ENCODE measurements around the gene FUT9. TPM values are rescaled to one million over a fixed set of nuclear protein-coding genes. Genes with fewer than 3 reads are reported as not detected.

The FUT9 gene
- total RNA-seq, 1 experiment from 2014 or later = 3.5 TPM

- ATAC-seq (no peak), DNase-seq (ENCODE audit: low spot score) (no peak)
- H3K27ac Mint-ChIP-seq = no peak overlapping the region
- H3K4me3 Mint-ChIP-seq = no peak overlapping the region
- peaks cover 2% of the 10 kb centered on the region; the same call in 1 of the 2 replicates for H3K27me3 Mint-ChIP-seq (ENCODE audit: low read depth)
- peaks cover 11% of the 10 kb centered on the region for H3K36me3 Mint-ChIP-seq
- TF ChIP-seq CBFB (CRISPR knock-in tag; IDR thresholded peaks at IDR 0.05; ENCODE audit: low read depth) (no peak), FOXP4 (CRISPR knock-in tag; IDR thresholded peaks at IDR 0.05) (no peak), NR3C1 (CRISPR knock-in tag; conservative IDR thresholded peaks at IDR 0.05; ENCODE audit: low read depth) (no peak), PRRX2 (CRISPR knock-in tag; IDR thresholded peaks at IDR 0.05) (no peak), FOXJ3 (CRISPR knock-in tag; IDR thresholded peaks at IDR 0.05; ENCODE audit: borderline replicate concordance) (no peak), FOXK1 (CRISPR knock-in tag; IDR thresholded peaks at IDR 0.05) (no peak), JAZF1 (CRISPR knock-in tag; IDR thresholded peaks at IDR 0.05) (no peak), NFATC4 (CRISPR knock-in tag; IDR thresholded peaks at IDR 0.05) (no peak), TEAD1 (CRISPR knock-in tag; IDR thresholded peaks at IDR 0.05) (no peak)
- TF ChIP-seq, protein P1, sequence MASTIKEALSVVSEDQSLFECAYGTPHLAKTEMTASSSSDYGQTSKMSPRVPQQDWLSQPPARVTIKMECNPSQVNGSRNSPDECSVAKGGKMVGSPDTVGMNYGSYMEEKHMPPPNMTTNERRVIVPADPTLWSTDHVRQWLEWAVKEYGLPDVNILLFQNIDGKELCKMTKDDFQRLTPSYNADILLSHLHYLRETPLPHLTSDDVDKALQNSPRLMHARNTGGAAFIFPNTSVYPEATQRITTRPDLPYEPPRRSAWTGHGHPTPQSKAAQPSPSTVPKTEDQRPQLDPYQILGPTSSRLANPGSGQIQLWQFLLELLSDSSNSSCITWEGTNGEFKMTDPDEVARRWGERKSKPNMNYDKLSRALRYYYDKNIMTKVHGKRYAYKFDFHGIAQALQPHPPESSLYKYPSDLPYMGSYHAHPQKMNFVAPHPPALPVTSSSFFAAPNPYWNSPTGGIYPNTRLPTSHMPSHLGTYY (CRISPR knock-in tag; IDR thresholded peaks at IDR 0.05) = no peak
- peaks cover 10% of the 10 kb centered on the region; the same call in 1 of the 2 replicates for H3K9me3 Mint-ChIP-seq
- ChIA-PET CTCF (no interaction called here), POLR2A (no interaction called here)
- H3K4me1 Mint-ChIP-seq = peaks cover 32% of the 10 kb centered on the region
These were observed 136.4 kb downstream of the FUT9 start for GRCh38 chr6:96152114-96152708.

GRCh38 chr6:96153775-96154174 is 138.0 kb downstream of the FUT9 start:
- no peak overlapping the region for H3K27ac Mint-ChIP-seq
- H3K4me1 Mint-ChIP-seq = peaks cover 38% of the 10 kb centered on the region
- no peak for ATAC-seq
- TF ChIP-seq ETV6 (CRISPR knock-in tag; IDR thresholded peaks at IDR 0.05) = no peak
- TF ChIP-seq NR1H2 (CRISPR knock-in tag; IDR thresholded peaks at IDR 0.05) = no peak
- no peak for TF ChIP-seq ELF4 (CRISPR knock-in tag; IDR thresholded peaks at IDR 0.05; ENCODE audit: low read depth)
- no peak for TF ChIP-seq MAX (CRISPR knock-in tag; IDR thresholded peaks at IDR 0.05)
- no peak for TF ChIP-seq ZNF317 (CRISPR knock-in tag; IDR thresholded peaks at IDR 0.05; ENCODE audit: borderline replicate concordance, low read depth)
- TF ChIP-seq KAT7 (CRISPR knock-in tag; IDR thresholded peaks at IDR 0.05; ENCODE audit: borderline replicate concordance) = no peak
- TF ChIP-seq, protein P2, sequence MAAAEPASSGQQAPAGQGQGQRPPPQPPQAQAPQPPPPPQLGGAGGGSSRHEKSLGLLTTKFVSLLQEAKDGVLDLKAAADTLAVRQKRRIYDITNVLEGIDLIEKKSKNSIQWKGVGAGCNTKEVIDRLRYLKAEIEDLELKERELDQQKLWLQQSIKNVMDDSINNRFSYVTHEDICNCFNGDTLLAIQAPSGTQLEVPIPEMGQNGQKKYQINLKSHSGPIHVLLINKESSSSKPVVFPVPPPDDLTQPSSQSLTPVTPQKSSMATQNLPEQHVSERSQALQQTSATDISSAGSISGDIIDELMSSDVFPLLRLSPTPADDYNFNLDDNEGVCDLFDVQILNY (CRISPR knock-in tag; IDR thresholded peaks at IDR 0.05) = no peak
- TF ChIP-seq CBFB (CRISPR knock-in tag; IDR thresholded peaks at IDR 0.05; ENCODE audit: low read depth) = no peak
- TF ChIP-seq HMGA2 (CRISPR knock-in tag; IDR thresholded peaks at IDR 0.05) = no peak
- no peak for TF ChIP-seq ZMAT4 (CRISPR knock-in tag; IDR thresholded peaks at IDR 0.05)
- H3K27me3 Mint-ChIP-seq (ENCODE audit: low read depth) = peaks cover 2% of the 10 kb centered on the region; the same call in 1 of the 2 replicates
- ChIA-PET CTCF (no interaction called here), POLR2A (no interaction called here)
- no peak overlapping the region for H3K4me3 Mint-ChIP-seq
- no peak for DNase-seq (ENCODE audit: low spot score)
- H3K9me3 Mint-ChIP-seq = peaks cover 10% of the 10 kb centered on the region; the same call in 1 of the 2 replicates
- H3K36me3 Mint-ChIP-seq = peaks cover 11% of the 10 kb centered on the region
